Bone marrow (tissue), 2 donors: ENCODE data around the gene EYA3.

Experiments
- DNase-seq, 2 donors: peaks; one replicate each; lab custom pipeline; 2025; lab: John Stamatoyannopoulos, UW

Gene EYA3

DNA sequence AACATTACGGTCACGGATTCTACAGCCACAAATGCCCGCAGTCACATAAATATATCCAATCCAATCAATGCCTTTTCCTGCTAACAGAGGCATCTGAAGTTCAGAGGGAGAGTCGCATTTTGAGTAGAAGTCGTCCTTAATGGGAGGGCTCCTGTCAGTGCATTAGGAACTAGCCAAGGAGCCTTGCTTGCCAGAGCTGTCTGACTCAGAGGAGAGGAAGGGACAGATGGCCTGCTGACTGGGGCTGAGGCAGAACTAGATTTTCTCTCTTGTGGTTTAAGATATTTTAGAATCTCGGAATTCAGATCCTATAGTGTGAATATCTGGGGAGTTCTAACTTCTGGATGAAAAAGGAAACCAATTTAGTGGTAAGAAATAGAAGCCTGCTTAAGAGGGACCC, 118.0 kb downstream of the EYA3 start:
- no peak for DNase-seq

- no peak for DNase-seq
These were observed 119.7 kb downstream of the EYA3 start for GRCh38 chr1:27968692-27969091.

- no peak for DNase-seq
These were observed 120.4 kb downstream of the EYA3 start for GRCh38 chr1:27967884-27968466.

DNA sequence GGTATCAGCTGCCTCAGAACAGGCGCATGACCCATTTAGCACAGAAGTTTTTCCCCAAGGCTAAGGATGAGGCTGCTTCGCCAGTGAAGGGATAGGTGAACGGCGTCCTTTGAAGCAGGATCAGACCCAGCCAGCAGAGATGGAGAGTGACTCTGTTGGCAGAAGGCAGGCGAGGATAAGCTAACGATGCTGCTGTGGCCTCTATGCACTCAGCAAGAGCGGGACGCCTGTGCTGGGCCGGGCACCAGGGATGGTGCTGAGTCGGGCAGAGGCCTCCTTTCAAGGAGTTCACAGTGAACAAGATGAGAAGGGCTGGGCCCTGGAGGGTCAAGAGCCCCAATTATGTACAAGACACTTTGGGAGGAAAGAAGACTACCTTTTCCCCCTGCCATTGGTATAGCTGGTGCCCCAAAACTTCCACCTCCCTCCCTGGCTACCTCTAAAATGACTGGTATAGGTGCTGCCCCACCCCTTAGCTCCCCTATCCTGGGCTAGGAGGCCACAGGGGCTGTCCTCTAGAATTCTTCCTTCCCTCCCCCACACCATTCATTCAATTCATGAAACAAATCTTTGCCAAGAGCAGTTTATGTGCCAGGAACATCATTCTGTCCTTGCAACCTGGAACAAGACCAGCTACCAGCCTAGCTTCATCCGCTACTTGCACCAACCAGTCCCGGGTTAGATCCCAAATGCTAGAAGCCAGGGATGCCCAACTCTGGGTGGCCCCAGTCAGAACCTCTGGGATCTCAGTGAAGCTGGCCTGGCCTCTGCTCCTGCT, 121.1 kb downstream of the EYA3 start:
- no peak for DNase-seq

GRCh38 chr1:27966402-27967105, 121.9 kb downstream of the EYA3 start:
- no peak for DNase-seq

DNA sequence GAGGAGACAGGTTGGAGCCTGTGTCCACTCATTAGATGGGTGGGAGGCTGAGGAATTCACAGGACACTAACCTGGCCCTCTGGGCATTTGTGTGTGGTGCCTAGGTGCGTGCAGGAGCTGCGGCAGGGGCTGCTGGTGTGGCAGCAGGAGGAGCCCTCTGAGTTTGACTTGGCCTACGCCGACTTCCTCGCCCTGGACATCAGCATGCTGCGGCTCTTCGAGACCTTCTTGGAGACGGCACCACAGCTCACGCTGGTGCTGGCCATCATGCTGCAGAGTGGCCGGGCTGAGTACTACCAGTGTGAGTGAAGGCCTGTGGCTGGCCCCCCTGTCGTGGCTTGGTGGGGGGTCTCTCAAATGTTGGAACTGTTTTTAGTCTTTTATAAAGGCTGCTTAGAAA, 125.0 kb downstream of the EYA3 start:
- DNase-seq = no peak

GRCh38 chr1:27961646-27962221, 126.7 kb downstream of the EYA3 start:
- DNase-seq = no peak

DNA sequence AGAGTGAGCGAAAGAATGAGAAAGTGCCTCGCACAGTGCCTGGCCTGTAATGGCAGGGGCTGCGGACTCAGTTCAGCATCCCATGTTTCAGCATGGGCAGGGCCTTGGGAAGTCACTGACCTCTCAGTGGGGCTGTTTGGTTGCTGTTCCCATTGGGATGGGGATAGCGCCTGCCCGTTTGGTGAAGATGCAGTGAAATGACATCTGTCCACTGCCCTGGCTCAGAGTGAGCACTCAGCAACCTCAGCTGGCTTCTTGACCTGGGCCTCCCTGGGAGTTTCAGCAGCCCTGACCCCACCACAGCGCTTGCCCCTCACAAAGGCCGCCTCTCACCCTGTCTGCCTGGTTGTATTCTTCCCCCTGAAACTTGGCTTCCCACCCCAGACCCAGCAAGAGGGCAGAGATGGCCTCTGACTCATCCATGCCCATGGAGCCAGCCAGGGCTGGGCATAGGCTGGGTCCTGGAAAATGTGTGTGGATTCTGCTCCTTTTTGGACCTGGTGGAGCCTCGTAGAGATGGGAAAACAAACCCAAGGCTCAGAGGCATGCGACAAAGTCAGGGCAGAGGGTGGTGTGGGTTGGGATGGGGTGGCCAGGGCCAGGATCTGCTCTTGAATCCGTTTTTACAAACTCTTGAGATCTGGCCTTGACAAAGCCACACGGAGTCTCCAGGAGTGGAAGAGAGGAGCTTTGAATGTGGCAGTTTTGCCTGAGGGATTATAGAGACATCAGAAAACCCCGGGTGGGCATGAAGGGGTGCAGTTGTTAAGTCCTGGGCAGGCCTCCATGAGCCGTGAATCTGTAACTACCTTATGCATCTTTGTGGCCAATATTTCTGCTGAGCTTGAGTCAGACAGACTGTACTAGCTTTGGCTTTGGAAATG, 127.4 kb downstream of the EYA3 start:
- peak in 1 of 2 donors; percentile 7 for DNase-seq

GRCh38 chr1:27959792-27960603, 128.4 kb downstream of the EYA3 start, which contains the start of gene XKR8:
XKR8 (plus strand) TSS chr1:27959973; CDS start chr1:27960070, 97 bp downstream.
- peak; percentile 49 to 64 for DNase-seq

DNA sequence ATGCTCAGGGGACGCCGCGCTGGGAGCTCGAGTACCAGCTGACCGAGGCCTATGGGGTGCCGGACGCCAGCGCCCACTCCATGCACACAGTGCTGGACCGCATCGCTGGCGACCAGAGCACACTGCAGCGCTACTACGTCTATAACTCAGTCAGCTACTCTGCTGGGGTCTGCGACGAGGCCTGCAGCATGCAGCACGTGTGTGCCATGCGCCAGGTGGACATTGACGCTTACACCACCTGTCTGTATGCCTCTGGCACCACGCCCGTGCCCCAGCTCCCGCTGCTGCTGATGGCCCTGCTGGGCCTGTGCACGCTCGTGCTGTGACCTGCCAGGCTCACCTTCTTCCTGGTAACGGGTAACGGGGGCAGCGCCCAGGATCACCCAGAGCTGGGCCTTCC, 129.9 kb downstream of the EYA3 start:
- no peak for DNase-seq

DNA sequence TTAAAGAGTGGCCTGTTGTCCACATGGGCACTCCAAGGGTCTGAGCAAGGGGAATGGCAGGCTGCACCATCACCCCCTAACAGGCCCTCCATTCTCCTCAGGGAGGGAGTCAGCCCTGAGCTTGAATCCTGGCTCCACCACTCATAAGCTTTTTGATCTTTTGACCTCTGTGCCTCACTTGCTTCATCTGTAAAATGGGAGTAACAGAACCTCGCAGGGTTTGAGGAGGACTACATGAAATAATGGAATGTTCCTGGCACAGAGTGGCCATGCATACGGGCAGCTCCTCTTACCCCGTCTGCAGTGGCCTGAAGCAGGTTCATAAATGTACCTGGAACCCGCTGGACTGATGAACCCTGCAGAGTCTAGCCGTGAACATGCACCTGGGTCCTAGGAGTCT, 130.8 kb downstream of the EYA3 start:
- DNase-seq = no peak

- DNase-seq = no peak
These were observed 131.6 kb downstream of the EYA3 start for GRCh38 chr1:27956761-27957160.

DNA sequence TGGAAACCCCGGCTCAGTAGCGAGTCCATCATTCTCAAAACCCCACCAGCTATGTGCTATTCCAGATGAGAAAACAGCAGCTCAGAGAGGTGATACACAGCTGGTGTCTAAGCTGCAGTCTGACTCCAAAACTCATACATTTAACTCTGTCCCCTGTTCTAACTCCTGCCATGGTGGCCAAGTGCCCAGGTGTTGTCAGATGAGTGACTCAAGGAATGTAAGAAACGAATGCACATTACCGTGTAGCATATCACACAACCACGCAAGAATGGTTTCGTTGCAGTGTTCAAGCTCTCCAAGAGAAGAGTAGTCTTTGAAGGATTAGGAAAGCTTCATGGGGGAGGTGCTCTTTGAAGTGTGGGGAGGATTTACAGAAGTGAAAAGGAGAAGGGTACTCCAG, 133.3 kb downstream of the EYA3 start:
- no peak for DNase-seq

DNA sequence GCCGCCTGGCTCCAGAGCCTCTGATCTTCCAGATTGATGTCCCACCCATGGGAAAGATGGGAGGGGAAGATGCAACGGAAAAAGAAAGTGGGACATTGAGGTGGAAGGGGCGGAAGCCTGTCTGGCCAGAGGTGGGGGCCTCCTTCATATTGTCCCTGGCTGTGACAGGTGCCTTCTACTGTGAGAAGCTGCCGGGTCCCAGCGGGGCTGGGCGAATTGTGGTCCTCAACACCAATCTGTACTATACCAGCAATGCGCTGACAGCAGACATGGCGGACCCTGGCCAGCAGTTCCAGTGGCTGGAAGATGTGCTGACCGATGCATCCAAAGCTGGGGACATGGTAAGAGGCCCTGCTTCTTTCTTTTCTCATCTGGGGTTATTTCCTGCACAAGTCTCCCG, 134.2 kb downstream of the EYA3 start:
- no peak for DNase-seq

DNA sequence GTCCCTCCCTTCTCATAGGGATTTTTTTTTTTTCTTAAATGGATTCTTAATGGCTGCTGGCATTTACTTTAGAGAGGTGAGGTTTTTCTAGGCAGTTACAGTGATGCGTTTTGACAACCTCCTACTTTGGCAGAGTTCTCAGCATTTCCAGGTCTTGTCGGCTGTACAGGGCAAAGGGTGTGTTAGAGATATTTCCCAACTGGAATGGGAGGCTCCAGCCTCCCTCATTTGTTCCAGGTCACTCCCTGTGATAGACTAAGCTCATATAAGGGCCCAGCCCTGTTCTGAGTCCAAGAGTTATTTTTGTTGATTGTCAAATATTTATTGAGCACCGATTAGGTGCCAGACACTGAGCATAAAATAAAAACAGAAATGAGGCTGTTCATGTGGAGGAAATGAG, 136.3 kb downstream of the EYA3 start:
- DNase-seq = no peak

GRCh38 chr1:27951396-27951795, 137.0 kb downstream of the EYA3 start:
- DNase-seq = no peak

DNA sequence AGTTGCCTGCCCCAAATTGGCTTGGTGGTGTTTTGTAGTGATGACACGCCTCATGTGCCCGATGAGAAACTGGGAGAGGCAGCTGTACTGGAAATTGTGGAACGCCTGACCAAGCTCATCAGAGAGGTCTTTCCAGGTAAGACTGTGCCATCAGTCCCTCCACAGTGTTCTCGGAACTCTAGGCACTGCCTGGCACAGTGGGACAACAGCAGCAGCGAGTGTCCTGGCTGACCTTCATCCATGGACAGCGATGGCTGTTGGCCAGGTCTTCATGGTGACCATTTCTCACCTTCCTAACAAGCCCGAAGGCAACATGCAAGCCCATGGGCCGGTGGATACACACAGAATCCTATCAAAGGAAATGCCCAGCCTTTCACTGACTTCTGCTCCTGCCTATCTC, 139.4 kb downstream of the EYA3 start:
- no peak for DNase-seq

DNA sequence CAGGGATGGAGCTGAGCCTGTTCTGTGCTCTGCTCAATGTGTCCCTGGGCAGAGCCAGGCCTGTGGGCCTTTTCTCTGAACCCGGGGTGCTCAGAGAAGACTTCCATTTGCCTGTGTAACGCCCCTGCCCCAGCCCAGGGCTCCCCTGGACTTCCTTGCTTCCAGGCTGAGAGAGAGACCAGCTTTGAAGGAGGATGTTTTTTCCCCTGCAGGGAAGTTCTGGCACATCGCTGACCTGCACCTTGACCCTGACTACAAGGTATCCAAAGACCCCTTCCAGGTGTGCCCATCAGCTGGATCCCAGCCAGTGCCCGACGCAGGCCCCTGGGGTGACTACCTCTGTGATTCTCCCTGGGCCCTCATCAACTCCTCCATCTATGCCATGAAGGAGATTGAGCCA, 143.4 kb downstream of the EYA3 start:
- DNase-seq = no peak

DNA sequence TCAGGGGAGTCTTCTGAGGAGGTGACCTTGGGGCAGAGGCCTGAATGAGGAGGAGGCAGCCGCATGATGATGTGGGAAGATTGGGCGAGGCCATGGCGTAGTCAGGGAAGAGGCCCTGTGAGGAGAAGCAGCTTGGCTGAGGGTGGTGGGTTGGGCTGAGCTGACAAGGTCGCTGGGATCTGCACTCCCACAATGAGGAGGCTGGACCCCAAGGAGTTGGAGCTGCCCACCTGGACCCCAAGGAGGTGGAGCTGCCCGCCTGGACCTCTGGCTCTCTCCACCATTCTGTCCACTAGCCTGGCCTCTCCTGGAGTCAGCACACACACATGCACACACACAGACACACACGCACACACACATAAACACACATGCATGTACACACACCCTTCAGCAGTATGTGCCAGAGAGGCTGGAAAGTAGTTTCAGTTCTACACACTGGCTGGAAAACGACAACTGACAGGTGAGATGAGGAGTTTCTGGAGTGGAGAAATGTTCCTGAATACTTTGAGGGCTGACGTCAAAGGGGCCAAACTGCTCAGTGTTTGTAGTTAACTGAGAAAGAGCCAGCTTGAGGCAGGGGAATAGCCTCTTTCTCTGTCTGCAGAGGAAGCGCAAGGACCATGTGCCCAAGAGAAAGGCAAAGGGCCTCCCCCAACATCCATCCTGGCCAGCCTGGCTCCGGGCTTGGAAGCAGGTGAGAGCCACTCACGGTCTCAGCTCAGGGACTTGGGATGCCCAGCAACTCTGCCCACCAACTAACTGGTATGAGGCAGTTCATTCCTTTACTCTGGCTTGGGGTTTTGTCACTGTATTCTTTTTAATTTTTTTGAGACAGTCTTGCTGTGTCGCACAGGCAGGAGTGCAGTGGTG, 146.5 kb downstream of the EYA3 start:
- no peak for DNase-seq
